ENCODE data around the gene MTFR1L.

MTFR1L gene

GRCh38 chr1:25790472-25790871, 29.3 kb upstream of the MTFR1L start:
- no peak for DNase-seq (ENCODE audit: low spot score)

GRCh38 chr1:25792115-25792514, 27.6 kb upstream of the MTFR1L start:
- no peak for DNase-seq (ENCODE audit: low spot score)

DNA sequence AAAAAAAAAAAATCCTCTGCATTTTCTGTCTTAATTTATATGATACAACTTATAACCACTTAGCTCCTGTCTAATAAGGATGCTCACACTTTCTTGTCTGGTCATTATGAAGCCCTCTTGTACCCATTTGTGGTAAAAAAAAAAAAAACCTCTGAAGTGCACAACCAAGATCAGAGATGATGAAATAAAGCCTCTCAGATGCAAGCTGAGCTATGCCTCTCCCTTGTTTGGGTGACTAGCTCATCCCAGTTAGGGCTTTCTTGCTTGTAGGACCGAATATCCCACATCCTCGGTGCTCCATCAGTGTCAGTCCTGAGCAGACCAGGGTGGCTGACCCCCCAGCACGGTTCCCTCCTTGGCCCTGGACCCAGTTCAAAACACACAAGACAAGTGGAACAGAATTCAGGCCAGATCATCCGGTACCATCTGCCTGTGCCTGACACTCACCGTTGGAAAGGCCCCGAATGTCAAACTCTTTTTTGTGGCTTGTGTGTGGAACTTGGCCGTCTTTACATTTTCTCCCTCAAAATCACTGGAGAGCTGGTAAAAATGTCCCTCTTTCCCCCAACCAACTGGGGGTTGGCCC, 26.1 kb upstream of the MTFR1L start:
- DNase-seq (ENCODE audit: low spot score): no peak

- DNase-seq (ENCODE audit: low spot score): no peak
Observed at GRCh38 chr1:25794325-25794724, 25.4 kb upstream of the MTFR1L start.

GRCh38 chr1:25795211-25795610, 24.5 kb upstream of the MTFR1L start:
- DNase-seq (ENCODE audit: low spot score): no peak

DNA sequence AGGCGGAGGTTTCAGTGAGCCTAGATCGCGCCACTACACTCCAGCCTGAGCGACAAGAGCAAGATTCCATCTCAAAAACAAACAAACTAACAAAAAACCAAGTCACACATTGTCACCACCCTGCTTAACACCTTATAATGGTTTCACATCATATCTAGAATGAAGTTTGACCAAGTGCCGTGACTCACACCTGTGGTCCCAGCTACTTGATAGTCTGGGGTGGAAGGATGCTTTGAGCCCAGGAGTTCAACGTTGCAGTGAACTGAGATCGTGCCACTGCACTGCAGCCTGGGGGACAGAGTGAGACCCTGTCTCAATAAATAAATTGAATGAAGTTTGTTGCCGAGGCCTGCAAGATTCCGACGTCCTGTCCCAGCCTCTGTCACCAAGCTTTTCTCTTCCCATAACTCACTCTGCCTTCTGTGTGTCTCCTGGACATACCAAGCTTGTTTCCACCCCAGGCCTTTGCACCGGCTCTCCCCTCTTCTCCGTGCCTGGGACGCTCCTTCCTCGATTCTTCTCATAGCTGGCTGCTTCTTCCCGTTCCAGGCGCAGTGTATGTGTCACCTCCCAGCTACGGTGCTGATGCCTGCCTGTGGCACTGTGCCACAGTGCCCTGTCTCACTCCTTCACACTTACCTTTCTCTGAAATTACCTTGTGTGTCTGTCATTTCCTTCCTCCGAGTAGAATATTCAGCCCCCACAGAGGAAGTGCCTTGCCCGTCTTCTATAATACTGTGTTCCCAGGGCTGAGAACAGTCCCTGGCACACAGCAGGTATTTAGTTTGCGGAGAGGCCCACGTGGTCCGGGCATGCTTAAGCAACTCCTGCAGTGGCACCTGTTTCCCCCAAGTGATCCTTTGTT, 23.6 kb upstream of the MTFR1L start:
- peak; percentile 64 for DNase-seq (ENCODE audit: low spot score)

GRCh38 chr1:25796811-25797458, 22.8 kb upstream of the MTFR1L start:
- peak; percentile 84 for DNase-seq (ENCODE audit: low spot score)

GRCh38 chr1:25797939-25798338, 21.8 kb upstream of the MTFR1L start:
- DNase-seq (ENCODE audit: low spot score): no peak

- no peak for DNase-seq (ENCODE audit: low spot score)
Observed at GRCh38 chr1:25798666-25799351, 20.9 kb upstream of the MTFR1L start.

- DNase-seq (ENCODE audit: low spot score): no peak
Observed at GRCh38 chr1:25799352-25799934, 20.3 kb upstream of the MTFR1L start.

GRCh38 chr1:25799935-25800702, 19.6 kb upstream of the MTFR1L start, which contains the start of gene SELENON:
TSS of gene SELENON (plus strand) at chr1:25800193. CDS start at chr1:25800231, 38 bp downstream.
- DNase-seq (ENCODE audit: low spot score): peak; percentile 21

DNA sequence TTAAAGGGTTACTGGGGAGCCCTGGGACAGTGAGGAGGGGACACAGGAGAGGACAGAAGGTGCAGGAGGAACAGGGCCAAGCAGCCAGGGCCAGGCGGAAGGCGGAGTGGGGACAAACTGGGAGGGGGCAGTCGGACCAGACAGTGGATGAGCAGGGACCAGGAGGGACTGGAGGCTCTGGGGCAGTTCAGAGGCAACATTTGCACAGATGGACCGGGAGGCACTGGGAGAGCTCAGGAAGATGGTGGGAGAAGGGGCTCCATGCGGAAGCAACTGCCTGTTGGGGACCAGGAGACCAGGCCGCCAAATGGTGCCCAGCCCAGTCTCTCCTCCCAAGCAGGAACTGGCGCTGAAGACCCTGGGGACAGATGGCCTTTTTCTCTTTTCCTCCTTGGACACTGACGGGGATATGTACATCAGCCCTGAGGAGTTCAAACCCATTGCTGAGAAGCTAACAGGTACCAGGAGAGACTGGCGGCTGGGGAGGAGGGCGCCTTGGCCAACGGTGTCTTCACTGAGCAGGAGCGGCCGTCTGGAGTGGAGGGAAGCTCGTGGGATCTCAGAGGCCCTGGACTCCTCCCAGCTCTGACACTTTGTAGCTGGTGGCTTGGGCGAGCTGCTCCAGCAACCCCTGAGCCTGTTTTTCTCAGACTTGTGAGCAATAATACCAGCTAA, 18.9 kb upstream of the MTFR1L start:
- no peak for DNase-seq (ENCODE audit: low spot score)

DNA sequence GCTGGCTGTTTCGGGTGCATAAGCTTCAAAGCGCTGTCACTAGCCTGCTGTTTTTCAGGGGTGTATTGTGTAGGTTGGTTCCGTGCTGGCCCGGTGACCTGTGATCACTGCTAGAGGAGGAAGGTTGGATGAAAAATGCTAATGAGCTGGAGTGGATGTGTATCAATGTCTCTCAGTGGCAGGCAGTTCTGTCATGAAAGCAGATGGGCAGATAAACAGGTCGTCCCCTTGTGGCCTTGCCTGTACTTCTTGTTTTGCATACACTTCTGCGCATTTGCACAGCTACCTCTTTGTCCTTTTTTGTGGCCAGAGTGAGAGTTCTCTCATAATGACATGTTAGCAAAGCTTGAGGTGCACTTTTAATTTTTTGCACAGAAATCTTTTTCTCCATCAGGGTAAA, 16.8 kb upstream of the MTFR1L start:
- DNase-seq (ENCODE audit: low spot score): peak; percentile 25

GRCh38 chr1:25803368-25803767, 16.4 kb upstream of the MTFR1L start:
- DNase-seq (ENCODE audit: low spot score): no peak

DNA sequence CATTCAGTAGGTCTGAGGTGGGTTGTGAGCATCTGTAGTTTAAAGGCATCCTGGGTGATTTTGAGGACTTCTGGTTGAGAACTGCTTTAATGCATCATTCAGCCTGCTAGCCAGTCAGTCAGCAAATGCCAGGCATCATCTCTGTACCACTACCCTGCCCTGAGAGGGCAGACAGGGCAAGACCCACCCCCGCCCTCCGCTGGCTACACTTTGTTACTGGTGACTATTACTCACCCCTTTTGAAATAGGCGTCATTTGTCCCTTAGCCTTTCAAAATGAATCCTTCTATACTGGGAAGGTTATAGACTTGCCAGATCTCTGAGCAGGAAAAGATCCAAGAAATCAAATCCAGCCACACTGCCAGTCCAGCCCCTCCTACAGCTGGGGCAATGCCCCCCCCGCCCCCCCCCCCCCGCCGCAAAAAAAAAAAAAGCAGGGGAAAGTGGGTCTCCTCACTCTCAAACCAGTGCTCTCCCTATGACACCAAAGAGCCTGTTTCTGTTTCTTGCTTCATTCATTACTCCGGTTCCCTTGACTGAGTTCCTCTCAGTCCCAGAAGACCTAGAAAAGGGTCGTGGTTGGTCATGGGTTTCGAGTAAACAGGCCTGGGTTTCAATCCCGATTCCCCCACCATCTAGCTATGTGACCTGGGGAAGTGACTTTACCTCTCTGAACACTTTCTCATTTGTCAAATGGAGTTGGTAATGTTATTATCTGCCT, 15.3 kb upstream of the MTFR1L start:
- no peak for DNase-seq (ENCODE audit: low spot score)

DNA sequence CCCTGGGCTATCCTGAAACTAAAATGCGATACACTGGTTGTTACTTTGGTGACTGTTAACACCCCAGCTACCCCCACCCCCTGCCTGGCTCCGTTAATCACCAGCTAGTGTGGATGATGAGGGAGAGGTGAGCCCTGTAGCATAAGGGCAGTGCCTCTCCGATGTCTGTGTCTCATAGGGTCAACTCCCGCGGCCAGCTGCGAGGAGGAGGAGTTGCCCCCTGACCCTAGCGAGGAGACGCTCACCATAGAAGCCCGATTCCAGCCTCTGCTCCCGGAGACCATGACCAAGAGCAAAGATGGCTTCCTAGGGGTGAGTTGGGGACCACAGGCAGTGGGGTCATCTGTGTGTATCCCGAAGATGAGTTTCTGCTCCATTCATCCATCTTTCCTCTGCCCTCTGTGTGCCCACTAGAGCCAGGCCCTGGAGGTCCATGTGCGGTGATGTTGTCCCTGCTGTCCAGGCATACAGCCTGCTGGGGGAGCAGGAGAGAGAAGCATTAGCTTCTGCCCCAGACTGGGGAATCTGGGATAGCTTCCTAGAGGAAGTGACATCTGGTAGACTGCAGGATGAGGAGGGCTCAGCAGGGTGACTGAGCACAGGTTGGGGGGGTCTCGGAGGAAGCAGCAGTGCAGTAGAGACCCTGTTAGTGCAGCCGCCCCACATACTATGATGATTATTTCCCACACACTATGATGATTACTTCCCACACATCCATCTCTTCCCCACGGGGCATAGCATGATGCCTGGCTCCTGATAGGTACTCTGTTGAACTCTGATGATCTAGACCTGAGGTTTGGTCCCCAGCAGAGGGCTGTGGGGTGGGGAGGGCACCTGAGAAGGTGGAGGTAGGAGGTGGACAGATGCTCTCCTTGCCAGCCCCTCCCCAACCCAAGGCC, 14.5 kb upstream of the MTFR1L start:
- DNase-seq (ENCODE audit: low spot score): no peak

DNA sequence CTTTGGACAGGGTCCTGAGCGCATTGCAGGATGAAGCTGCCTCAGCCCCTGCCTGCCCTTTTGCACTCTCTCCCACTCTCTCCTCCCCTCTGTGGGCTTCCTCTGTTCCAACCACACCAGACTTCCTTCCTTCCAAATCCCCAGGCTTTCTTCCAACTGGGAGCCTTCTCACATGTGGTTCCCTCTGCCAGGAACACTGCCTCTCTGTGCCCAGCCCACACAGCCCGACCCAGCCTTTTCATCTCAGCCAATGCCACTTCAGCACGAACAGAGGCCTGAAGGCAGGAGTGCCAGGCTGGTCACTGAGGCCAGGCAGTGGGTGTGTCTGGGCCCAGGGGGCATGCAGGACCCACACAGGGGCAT, 13.9 kb upstream of the MTFR1L start:
- DNase-seq (ENCODE audit: low spot score): no peak

DNA sequence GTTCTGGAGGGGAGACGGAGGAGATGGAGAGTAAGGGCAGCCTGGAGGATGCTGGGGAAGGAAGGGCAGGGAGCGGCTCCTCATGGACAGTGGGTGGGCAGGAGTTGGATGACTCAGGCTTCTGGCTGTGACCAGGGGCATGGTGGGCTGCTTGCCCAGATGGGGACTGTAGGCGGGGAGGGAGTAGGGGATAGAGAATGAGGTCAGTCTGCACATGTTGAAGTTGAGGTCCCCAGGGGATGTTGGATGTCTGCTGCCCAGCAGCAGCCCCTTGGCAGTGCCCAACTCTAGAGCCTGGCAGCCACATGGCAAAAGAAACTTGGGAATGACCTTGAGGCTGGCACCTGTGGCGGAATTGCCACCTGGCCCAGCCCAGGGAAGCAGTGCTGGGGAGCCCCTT, 13.3 kb upstream of the MTFR1L start:
- DNase-seq (ENCODE audit: low spot score): no peak

Data from CD4-positive, alpha-beta T cell treated with Interleukin-6 at 100 ng/mL for 8 hours (primary cell).